ENCODE results near the gene TBXA2R.
A peak's percentile ranks its signal among the peaks of the same experiment; 100 is the strongest.

Gene TBXA2R

DNA sequence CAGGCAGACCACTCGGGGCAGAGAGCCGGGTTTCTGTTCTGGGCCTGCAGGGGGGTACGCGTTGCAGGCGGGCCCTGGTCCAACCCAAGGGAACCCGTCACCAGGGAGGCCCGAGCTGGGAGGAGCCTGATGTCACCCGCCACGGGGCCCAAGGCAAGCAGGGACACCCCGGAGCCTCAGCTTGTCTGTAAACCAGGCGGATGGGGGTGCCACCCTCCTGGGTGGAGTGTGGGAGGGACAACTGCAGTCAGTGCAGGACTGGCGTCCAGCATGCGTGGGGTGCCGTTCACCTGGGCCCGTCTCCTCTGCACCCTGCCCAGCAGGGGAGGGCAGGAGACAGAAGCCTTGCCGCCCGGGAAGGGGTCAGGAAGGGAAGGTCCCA is 12.9 kb upstream of the TBXA2R start:
- DNase-seq (ENCODE audit: low spot score), result no peak

GRCh38 chr19:3618811-3619630 is 12.3 kb upstream of the TBXA2R start:
- no peak for DNase-seq (ENCODE audit: low spot score)

GRCh38 chr19:3618144-3618810 is 11.6 kb upstream of the TBXA2R start:
- peak; percentile 18 for DNase-seq (ENCODE audit: low spot score)

GRCh38 chr19:3617463-3617862 is 10.8 kb upstream of the TBXA2R start:
- no peak for DNase-seq (ENCODE audit: low spot score)

- no peak for DNase-seq (ENCODE audit: low spot score)
These were observed 9.0 kb upstream of the TBXA2R start for GRCh38 chr19:3615524-3616135.

- no peak for DNase-seq (ENCODE audit: low spot score)
These were observed 8.3 kb upstream of the TBXA2R start for GRCh38 chr19:3614858-3615505.

GRCh38 chr19:3613818-3614661 is 7.4 kb upstream of the TBXA2R start:
- no peak for DNase-seq (ENCODE audit: low spot score)

DNA sequence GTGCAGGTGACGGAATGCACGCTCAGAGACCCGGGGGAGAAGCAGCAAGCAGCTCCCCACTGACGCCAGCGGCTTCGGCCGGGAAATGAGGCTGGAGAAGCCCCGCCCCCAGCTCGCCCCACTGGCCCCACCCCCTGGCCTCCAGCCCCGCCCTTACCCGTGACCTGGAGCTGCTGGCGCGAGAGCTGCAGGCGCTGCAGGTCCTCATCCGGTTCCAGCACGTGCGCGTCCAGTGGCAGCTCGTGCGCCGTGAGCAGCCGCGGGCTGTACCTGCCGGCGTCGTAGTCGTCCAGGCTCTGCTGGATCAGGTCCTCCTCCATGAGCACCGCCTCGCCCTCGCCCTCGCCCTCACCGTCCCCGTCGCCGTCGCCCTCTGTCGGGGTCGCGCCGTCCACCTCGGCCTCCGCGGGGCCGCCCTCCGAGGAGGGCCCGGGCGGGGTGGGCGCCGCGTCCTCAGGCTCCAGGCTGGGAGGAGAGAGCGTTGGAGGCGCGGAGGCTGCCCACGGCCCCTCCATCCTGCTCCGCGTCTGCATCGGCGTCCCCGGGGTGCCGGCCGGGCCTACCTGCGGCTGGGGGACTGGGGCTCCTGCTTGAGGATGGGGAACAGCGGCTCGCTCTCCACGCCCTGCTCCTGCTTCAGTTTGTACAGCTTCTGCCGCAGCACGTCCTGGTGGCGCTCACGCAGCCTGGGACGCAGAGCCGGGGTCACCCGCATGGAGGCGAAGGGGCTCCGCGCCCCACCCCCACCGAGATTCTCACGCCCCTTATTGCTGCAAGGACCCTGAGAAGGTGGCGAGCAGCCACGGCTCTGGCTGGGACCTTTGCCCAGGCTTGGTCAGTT is 6.4 kb upstream of the TBXA2R start:
- no peak for DNase-seq (ENCODE audit: low spot score)

- no peak for DNase-seq (ENCODE audit: low spot score)
These were observed 5.7 kb upstream of the TBXA2R start for GRCh38 chr19:3612330-3612729.

- no peak for DNase-seq (ENCODE audit: low spot score)
These were observed 5.2 kb upstream of the TBXA2R start for GRCh38 chr19:3611841-3612240.

- no peak for DNase-seq (ENCODE audit: low spot score)
These were observed 4.4 kb upstream of the TBXA2R start for GRCh38 chr19:3610745-3611717.

GRCh38 chr19:3609779-3610719 is 3.4 kb upstream of the TBXA2R start:
- no peak for DNase-seq (ENCODE audit: low spot score)

DNA sequence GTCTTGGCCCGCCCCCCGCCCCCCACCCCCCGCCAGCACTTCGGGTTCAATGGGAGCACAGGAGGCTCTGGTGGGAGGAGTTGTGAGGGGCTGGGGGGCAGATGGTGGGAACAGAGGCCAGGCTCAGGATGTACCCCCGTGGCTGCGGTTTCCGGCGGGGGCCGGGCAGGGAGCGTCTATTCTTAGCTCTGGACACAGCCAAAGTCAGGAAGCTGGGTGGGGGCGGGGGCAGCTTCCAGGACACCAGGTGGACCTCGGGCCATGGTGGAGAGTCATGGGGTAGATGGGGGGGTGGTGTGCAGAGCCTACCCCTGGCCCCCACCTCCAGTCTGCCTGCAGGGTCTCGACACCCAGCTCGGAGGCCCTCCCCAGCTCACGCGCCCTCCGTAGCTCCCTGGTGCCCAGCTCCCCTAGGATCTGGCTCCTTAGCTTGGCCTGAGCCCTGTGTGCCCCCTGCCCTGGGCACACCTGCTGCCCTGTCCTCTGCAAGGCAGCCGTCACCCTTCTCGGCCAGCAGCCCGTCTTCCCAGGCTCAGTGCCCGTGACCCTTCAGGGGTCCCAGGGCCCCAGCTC is 2.2 kb upstream of the TBXA2R start:
- no peak for DNase-seq (ENCODE audit: low spot score)

DNA sequence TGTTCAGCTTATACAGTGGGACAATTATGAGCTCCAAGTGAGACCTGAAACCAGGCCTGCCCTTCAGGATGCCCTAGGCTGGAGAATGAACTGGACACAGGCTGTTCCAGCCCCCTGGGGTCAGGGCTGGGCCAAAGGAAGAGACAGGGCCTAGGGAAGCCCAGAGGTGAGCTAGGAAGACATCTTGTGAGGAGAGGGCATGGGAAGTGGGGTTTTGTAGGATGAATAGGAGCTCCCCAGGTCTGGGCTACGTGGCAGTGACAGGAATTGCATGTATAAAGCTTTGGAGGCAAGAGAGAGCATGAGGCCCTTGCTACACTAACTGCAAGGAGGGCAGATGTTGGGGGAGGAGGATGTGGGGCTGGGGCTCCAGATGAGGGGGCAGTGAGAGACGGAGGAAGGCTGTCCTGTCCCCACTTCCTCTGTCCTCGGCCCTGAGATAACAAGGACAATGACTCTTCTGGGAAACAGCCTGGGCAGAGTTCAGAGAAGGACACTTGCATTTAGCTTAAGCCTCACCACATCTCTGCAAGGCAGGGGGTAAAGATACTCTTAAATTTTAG is 1.5 kb upstream of the TBXA2R start:
- DNase-seq (ENCODE audit: low spot score), result no peak

GRCh38 chr19:3607303-3608078 is 816 bp upstream of the TBXA2R start:
- no peak for DNase-seq (ENCODE audit: low spot score)

- no peak for DNase-seq (ENCODE audit: low spot score)
These were observed 443 bp downstream of the TBXA2R start for GRCh38 chr19:3606174-3606689.

GRCh38 chr19:3605770-3606169 is 905 bp downstream of the TBXA2R start:
- DNase-seq (ENCODE audit: low spot score), result no peak
